Heart left ventricle (tissue), 13 donors: ENCODE measurements around the gene NYAP2.

Source experiments
- CTCF ChIP-seq, 12 donors: fragments of 200-600 bp; sonication (generic) in 4 of 12; IDR thresholded peaks; one replicate each; pipeline versions ENCODE4 v1.5.0 to v1.8.0; 2018 to 2022; ENCODE audit warnings: antibody characterized with exemption in 12 of 12, mild to moderate bottlenecking in 5 of 12
- POLR2A ChIP-seq, 2 donors: fragments of 450-650 bp; IDR thresholded peaks; one replicate each; pipeline ENCODE4 v1.6.1; 2017; ENCODE audit warnings: antibody characterized with exemption in 2 of 2, mild to moderate bottlenecking in 2 of 2, moderate library complexity in 2 of 2
- donor health status: ischemic (EF 13 %, LVEDD 7.1; RV severe dilation, severe dysfunction).
- donor health status: DM: no; HTN: yes; CAD: no.
- donor health status: DM: no; HTN: no; CAD: no.
- donor health status: ischemic (EF 25% LVEDD 6.9; RV normal size, moderate dysfunction).
- donor health status: ischemic (EF 25% LVEDD 5.7; RV mildly dilated, moderate dysfunction).
- donor health status: ischemic (EF 35%, LVEDD 5.7; RV mildly dilated, moderate dysfunction).
- donor health status: nonischemic (EF 11% LVEDD 7.7; RV severe dilation, severe dysfunction).
- donor health status: DM: yes; HTN: yes; CAD: no.
- donor health status: PGD.
- donor health status: ischemic (EF 29% LVEDD 5.4; RV normal size, mild dysfunction).
- donor health status: nonischemic (EF 23%, LVEDD 6.1; RV moderate dilation, normal function).

DNA sequence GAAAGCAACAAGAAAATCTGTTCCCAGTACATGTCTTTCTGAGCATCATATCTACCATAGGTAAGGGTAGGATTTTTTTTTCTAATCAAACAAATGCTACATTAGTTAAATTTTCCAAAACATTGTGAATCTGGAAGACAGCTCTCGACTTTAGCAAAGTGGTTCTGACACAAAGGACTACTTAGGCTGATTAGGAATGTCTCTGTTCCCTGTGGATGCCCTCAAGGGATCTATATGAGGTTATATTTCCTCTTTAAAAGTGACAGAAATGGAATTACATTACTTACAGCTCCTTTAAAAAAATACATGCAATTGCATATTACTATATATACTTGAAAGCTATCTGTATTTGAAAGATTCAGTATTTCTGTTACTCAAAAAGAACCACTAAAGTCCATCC, 15.4 kb downstream of the NYAP2 start:
- no peak for TF ChIP-seq POLR2A (IDR thresholded peaks at IDR 0.05)
- no peak for TF ChIP-seq CTCF (IDR thresholded peaks at IDR 0.05)
